Neuronal stem cell (in vitro differentiated cells): Measurements from ENCODE around the gene SLX4IP.

Experiments
- DNase-seq: peaks from one replicate; pipeline ENCODE4 v3.0.0-alpha.2; 2013; ENCODE audit warnings: low spot score
- H2AFZ ChIP-seq: one replicate; pipeline ENCODE4 v1.6.1; 2013; ENCODE audit warnings: mild to moderate bottlenecking, low read length, inconsistent platforms
- H2AK5ac ChIP-seq: 2 replicates; pipeline ENCODE4 v1.6.1; 2013; ENCODE audit warnings: low read depth, mild to moderate bottlenecking, inconsistent platforms, low read length, moderate library complexity, mixed read lengths
- H2BK120ac ChIP-seq: 2 replicates; pipeline ENCODE4 v1.6.1; 2013; ENCODE audit warnings: low read depth, mild to moderate bottlenecking, inconsistent platforms, low read length, moderate library complexity, mixed read lengths
- H2BK12ac ChIP-seq: one replicate; pipeline ENCODE4 v1.6.1; 2013; ENCODE audit warnings: low read length, inconsistent platforms
- H2BK15ac ChIP-seq: 2 replicates; pipeline ENCODE4 v1.6.1; 2013; ENCODE audit warnings: mild to moderate bottlenecking, low read length, inconsistent platforms, mixed read lengths
- H2BK5ac ChIP-seq: one replicate; pipeline ENCODE4 v1.6.1; 2013; ENCODE audit warnings: inconsistent platforms, mild to moderate bottlenecking, low read length, moderate library complexity
- H3K14ac ChIP-seq: one replicate; pipeline ENCODE4 v1.6.1; 2013; ENCODE audit warnings: low read length, inconsistent platforms
- H3K18ac ChIP-seq: 2 replicates; pipeline ENCODE4 v1.6.1; 2013; ENCODE audit warnings: low read length, inconsistent platforms
- H3K23ac ChIP-seq: 2 replicates; pipeline ENCODE4 v1.6.1; 2013; ENCODE audit warnings: low read depth, mild to moderate bottlenecking, mixed read lengths, low read length, inconsistent platforms; ENCODE audit not compliant: poor library complexity
- H3K27ac ChIP-seq: replicated peaks from 3 replicates; pipeline ENCODE4 v1.5.1; 2013; ENCODE audit warnings: low read length, inconsistent platforms
- H3K27me3 ChIP-seq, 3 experiments: 2 replicates each; pipeline ENCODE4 v1.6.1; 2013; ENCODE audit warnings: low read length in 3 of 3, mild to moderate bottlenecking in 2 of 3, inconsistent platforms in 1 of 3, low read depth in 1 of 3, mixed read lengths in 1 of 3, moderate library complexity in 1 of 3; ENCODE audit not compliant: control insufficient read depth in 3 of 3, insufficient read depth in 3 of 3
- H3K36me3 ChIP-seq, 2 donors: replicated peaks in 1 of 2; 2 replicates each; pipeline ENCODE4 v1.6.1; 2013; ENCODE audit warnings: low read length in 2 of 2; ENCODE audit not compliant: control insufficient read depth in 2 of 2, insufficient read depth in 2 of 2
- H3K4ac ChIP-seq: 2 replicates; pipeline ENCODE4 v1.6.1; 2013; ENCODE audit warnings: inconsistent platforms, mild to moderate bottlenecking, low read length, moderate library complexity
- H3K4me1 ChIP-seq, 2 donors: 1 replicate in 1 of 2; 2 replicates in 1 of 2; pipeline ENCODE4 v1.6.1; 2013; ENCODE audit warnings: low read length in 2 of 2, low read depth in 1 of 2; ENCODE audit not compliant: control insufficient read depth in 2 of 2, insufficient read depth in 1 of 2
- H3K4me2 ChIP-seq: one replicate; pipeline ENCODE4 v1.6.1; 2013; ENCODE audit warnings: mild to moderate bottlenecking, low read length, inconsistent platforms; ENCODE audit not compliant: insufficient read depth, poor library complexity, severe bottlenecking
- H3K4me3 ChIP-seq, 2 donors: 2 replicates each; pipeline ENCODE4 v1.5.1; 2013; ENCODE audit warnings: low read length in 2 of 2, mild to moderate bottlenecking in 2 of 2, inconsistent platforms in 1 of 2, moderate library complexity in 1 of 2
- H3K79me1 ChIP-seq: one replicate; pipeline ENCODE4 v1.6.1; 2013; ENCODE audit warnings: low read depth, mild to moderate bottlenecking, inconsistent platforms, low read length, moderate library complexity
- H3K9ac ChIP-seq: one replicate; pipeline ENCODE4 v1.6.1; 2013; ENCODE audit warnings: mild to moderate bottlenecking, low read depth, low read length, inconsistent platforms; ENCODE audit not compliant: poor library complexity
- H3K9me3 ChIP-seq, 2 donors: replicated peaks in 1 of 2; 2 replicates each; pipeline versions ENCODE3 to v1.6.1; 2013; ENCODE audit warnings: low read length in 2 of 2, mild to moderate bottlenecking in 2 of 2, inconsistent platforms in 1 of 2, low read depth in 1 of 2, mixed read lengths in 1 of 2, moderate library complexity in 1 of 2; ENCODE audit not compliant: control insufficient read depth in 2 of 2, insufficient read depth in 1 of 2
- H4K8ac ChIP-seq: one replicate; pipeline ENCODE4 v1.6.1; 2013; ENCODE audit warnings: low read depth, mild to moderate bottlenecking, inconsistent platforms, low read length, moderate library complexity
- H4K91ac ChIP-seq: one replicate; pipeline ENCODE4 v1.6.1; 2013; ENCODE audit warnings: low read length, low read depth, mild to moderate bottlenecking, inconsistent platforms; ENCODE audit not compliant: poor library complexity
- WGBS, 2 donors: extraction: QIAGEN DNeasy Blood & Tissue Kit; methylation state at CpG; one replicate each; pipeline ENCODE4 v1.1.7; 2013; ENCODE audit warnings: missing lambda C conversion rate in 2 of 2, mixed read lengths in 1 of 2; ENCODE audit not compliant: insufficient read length in 2 of 2, insufficient replicate concordance in 1 of 2; ENCODE audit errors: extremely low coverage in 2 of 2; 5-methylcytosine and 5-hydroxymethylcytosine counted together

The SLX4IP gene

DNA sequence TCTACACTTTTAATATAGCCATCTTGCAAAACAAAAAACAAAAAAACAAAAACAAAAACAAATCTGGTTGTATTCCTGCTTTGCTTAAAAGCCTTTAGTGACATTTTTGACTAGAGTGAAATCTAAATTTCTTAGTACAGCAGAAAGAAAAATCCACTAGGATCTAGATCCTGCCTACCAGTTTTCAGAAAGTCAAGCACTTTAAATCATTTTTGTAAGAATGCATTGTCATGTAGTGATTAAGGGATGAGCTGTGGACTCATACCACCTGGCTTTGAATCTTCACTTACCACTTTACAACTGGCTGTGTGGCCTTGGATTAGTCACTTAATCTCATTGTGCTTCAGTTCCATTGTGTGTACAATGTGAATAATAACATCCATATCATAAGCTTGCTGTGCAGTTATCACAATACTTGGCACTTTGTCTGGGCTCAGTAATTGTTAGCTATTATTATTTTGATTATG lies 5.1 kb upstream of the SLX4IP start:
- no peak overlapping the region for H3K4me3 ChIP-seq
- H2BK12ac ChIP-seq: no peak overlapping the region

DNA sequence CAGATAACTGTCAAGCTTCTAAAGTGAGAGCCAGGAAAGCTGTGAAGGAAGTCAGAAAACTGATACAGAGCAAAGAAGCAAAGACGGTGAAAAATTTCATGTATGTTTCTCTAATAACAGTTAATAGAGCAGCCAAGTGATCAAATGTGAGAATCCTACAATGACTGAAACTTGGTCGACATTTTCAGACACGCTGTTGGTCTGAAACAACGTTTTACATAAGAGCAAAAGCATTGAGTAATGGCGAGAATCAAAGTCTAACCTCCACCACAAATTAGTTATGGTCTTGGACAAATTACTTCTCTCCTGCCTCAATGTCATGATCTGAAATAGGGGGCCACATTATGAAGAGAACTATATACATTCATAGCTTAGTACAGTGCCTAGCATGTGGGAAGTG lies 4.4 kb upstream of the SLX4IP start:
- Histone ChIP-seq H4K8ac (no peak overlapping the region), H2BK12ac (no peak overlapping the region), H3K27ac (no peak overlapping the region), H3K18ac (no peak overlapping the region), H3K36me3 (peaks cover 3 to 11% of the 10 kb centered on the region in 2 donors), H3K23ac (no peak overlapping the region), H2AK5ac (no peak overlapping the region), H3K14ac (no peak overlapping the region), H2BK15ac (no peak overlapping the region), H3K4me3 (no peak overlapping the region), H3K4ac (no peak overlapping the region), H3K9ac (no peak overlapping the region), H3K79me1 (peaks cover 10% of the 10 kb centered on the region), H3K27me3 (no peaks in the 10 kb centered on the region), H3K9me3 (no peaks in the 10 kb centered on the region), H2AFZ (no peak overlapping the region), H3K4me1 (peaks cover 0 to 8% of the 10 kb centered on the region in 2 donors), H2BK5ac (no peak overlapping the region), H3K4me2 (no peak overlapping the region), H2BK120ac (no peak overlapping the region), H4K91ac (no peak overlapping the region)
- DNase-seq: no peak
- no CpG with 5 or more reads among the region's 5 CpGs for WGBS, 2 donors

More for the DNA sequence above, 5.1 kb upstream of the SLX4IP start:
- H3K79me1 ChIP-seq: peaks cover 11% of the 10 kb centered on the region
- no peak overlapping the region for H2AFZ ChIP-seq
- H2BK15ac ChIP-seq: no peak overlapping the region
- H3K27ac ChIP-seq: no peak overlapping the region
- H3K9ac ChIP-seq: no peak overlapping the region
- no peak overlapping the region for H3K18ac ChIP-seq
- no peak overlapping the region for H3K14ac ChIP-seq
- no peak overlapping the region for H3K23ac ChIP-seq
- peaks cover 3 to 18% of the 10 kb centered on the region in 2 donors for H3K36me3 ChIP-seq
- no peak overlapping the region for H2AK5ac ChIP-seq
- H4K8ac ChIP-seq: no peak overlapping the region
- peaks cover 0 to 6% of the 10 kb centered on the region in 2 donors for H3K4me1 ChIP-seq
- no peak overlapping the region for H2BK5ac ChIP-seq
- no peak overlapping the region for H3K4me2 ChIP-seq
- H3K4ac ChIP-seq: no peak overlapping the region
- DNase-seq: no peak
- H3K27me3 ChIP-seq: no peaks in the 10 kb centered on the region
- H2BK120ac ChIP-seq: no peak overlapping the region
- no peaks in the 10 kb centered on the region for H3K9me3 ChIP-seq
- H4K91ac ChIP-seq: no peak overlapping the region

DNA sequence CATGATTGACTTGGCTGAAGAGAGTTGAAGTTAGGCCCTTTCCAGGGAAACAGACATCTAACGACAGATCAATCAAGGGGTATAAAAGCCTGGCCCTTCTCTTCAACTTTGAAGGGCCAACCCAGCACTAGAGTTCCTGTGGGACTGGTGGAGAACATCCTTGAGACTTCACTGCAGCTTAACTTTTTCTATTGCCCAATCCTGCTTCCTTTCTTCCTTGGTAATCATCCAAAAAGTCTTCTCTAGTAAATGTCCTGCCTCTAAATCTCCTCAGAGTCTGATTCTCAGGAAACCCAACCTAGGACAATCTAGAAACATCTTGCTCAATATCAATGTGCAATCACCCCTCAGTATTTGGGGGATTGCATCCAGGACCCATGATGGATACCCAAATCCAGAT lies 3.0 kb upstream of the SLX4IP start:
- Histone ChIP-seq H3K9ac (no peak overlapping the region), H2BK5ac (no peak overlapping the region), H2BK120ac (no peak overlapping the region), H2AK5ac (no peak overlapping the region), H3K4me2 (no peak overlapping the region), H3K23ac (no peak overlapping the region), H2BK12ac (no peak overlapping the region), H3K14ac (no peak overlapping the region), H3K4ac (no peak overlapping the region), H2BK15ac (no peak overlapping the region), H3K79me1 (peaks cover 9% of the 10 kb centered on the region), H2AFZ (no peak overlapping the region), H3K36me3 (peaks cover 0 to 7% of the 10 kb centered on the region in 2 donors), H3K4me3 (no peak overlapping the region), H4K91ac (no peak overlapping the region), H4K8ac (no peak overlapping the region), H3K27ac (no peak overlapping the region), H3K4me1 (peaks cover 0 to 8% of the 10 kb centered on the region in 2 donors), H3K27me3 (no peaks in the 10 kb centered on the region), H3K9me3 (no peaks in the 10 kb centered on the region), H3K18ac (no peak overlapping the region)
- no CpG with 5 or more reads among the region's 1 CpG for WGBS, 2 donors
- DNase-seq: no peak

DNA sequence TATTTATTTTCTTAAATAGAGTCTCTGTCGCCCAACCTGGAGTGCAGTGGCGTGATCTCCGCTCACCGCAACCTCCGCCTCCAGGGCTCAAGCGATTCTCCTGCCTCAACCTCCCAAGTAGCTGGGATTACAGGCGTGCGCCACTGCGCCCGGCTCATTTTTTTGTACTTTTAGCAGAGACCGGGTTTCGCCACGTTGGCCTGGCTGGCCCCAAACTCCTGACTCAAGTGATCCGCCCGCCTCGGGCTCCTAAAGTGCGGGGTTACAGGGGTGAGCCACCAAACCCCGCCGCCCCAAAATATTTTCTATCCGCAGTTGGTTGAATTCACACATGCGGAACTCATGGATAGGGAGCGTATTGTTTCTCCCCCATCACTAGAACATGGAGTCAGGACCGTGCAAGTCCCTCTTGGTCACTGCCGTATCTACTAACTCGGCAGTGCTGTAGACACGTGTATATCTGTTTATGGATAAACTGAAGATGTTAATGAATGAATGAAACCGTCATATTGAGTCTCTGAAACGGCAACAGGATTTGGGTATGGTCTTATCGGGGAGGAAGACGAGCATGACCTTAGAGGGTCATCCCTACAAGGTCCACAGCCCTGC lies 2.0 kb upstream of the SLX4IP start:
- no peaks in the 10 kb centered on the region for H3K27me3 ChIP-seq
- no peak for DNase-seq
- H3K4me1 ChIP-seq: peaks cover 0 to 8% of the 10 kb centered on the region in 2 donors
- peak overlapping the region; percentile 96 for H2BK5ac ChIP-seq
- H3K4ac ChIP-seq: peak overlapping the region; percentile 86
- peak overlapping the region; percentile 94 for H3K23ac ChIP-seq
- H2AK5ac ChIP-seq: peak overlapping the region; percentile 99
- H3K27ac ChIP-seq: no peak overlapping the region
- peak overlapping the region; percentile 83 for H3K4me2 ChIP-seq
- no peak overlapping the region for H2BK12ac ChIP-seq
- H3K9ac ChIP-seq: peak overlapping the region; percentile 99
- peak overlapping the region; percentile 98 for H3K18ac ChIP-seq
- H2BK15ac ChIP-seq: peak overlapping the region; percentile 42
- H3K14ac ChIP-seq: peak overlapping the region; percentile 99
- H3K9me3 ChIP-seq: no peaks in the 10 kb centered on the region
- peak overlapping the region; percentile 95 for H2BK120ac ChIP-seq
- H2AFZ ChIP-seq: peak overlapping the region; percentile 99
- peaks cover 9% of the 10 kb centered on the region for H3K79me1 ChIP-seq
- WGBS, 2 donors: no CpG with 5 or more reads among the region's 30 CpGs
- peak overlapping the region; percentile 66 for H4K8ac ChIP-seq
- H3K4me3 ChIP-seq: peak overlapping the region; percentile 92 to 94
- peak overlapping the region; percentile 80 for H4K91ac ChIP-seq
- H3K36me3 ChIP-seq: peaks cover 0 to 7% of the 10 kb centered on the region in 2 donors
